CD14-positive monocyte (primary cell): ENCODE data around the gene SLC9A8. TPM values are rescaled to one million over a fixed set of nuclear protein-coding genes. Genes with fewer than 3 reads are reported as not detected.

ENCODE experiments used
- DNase-seq, 3 donors: peaks; one replicate each; pipeline ENCODE4 v3.0.0-alpha.2; 2011 to 2022
- H2AFZ ChIP-seq: 2 replicates; pipeline ENCODE4 v1.6.0; 2012; ENCODE audit warnings: mild to moderate bottlenecking, low read depth, low read length, inconsistent platforms; ENCODE audit not compliant: insufficient read depth, poor library complexity, severe bottlenecking
- H3K27ac ChIP-seq, 2 donors: 1 replicate in 1 of 2; 2 replicates in 1 of 2; pipeline ENCODE4 v1.5.1; 2012 to 2013; ENCODE audit warnings: low read length in 2 of 2, control low read depth in 1 of 2, inconsistent platforms in 1 of 2, low read depth in 1 of 2, mild to moderate bottlenecking in 1 of 2
- H3K27me3 ChIP-seq, 2 donors: one replicate each; pipeline versions ENCODE4 v1.6.0 to v1.6.1; 2011 to 2013; ENCODE audit warnings: low read length in 2 of 2; ENCODE audit not compliant: control insufficient read depth in 2 of 2, insufficient read depth in 2 of 2
- H3K36me3 ChIP-seq, 2 donors: replicated peaks in 1 of 2; 1 replicate in 1 of 2; 2 replicates in 1 of 2; pipeline versions ENCODE4 v1.5.1 to v1.6.1; 2012 to 2013; ENCODE audit warnings: low read length in 2 of 2, control low read depth in 1 of 2, inconsistent platforms in 1 of 2, mild to moderate bottlenecking in 1 of 2; ENCODE audit not compliant: insufficient read depth in 2 of 2, control insufficient read depth in 1 of 2
- H3K4me1 ChIP-seq, 2 donors: 1 replicate in 1 of 2; 2 replicates in 1 of 2; pipeline versions ENCODE4 v1.5.1 to v1.6.1; 2012 to 2013; ENCODE audit warnings: low read length in 2 of 2, control low read depth in 1 of 2, inconsistent platforms in 1 of 2, mild to moderate bottlenecking in 1 of 2, moderate library complexity in 1 of 2; ENCODE audit not compliant: insufficient read depth in 2 of 2, control insufficient read depth in 1 of 2
- H3K4me2 ChIP-seq: replicated peaks from 2 replicates; pipeline ENCODE3; 2012; ENCODE audit warnings: low read length, moderate library complexity, mild to moderate bottlenecking; ENCODE audit not compliant: poor library complexity, severe bottlenecking; ENCODE audit errors: extremely low read depth
- H3K4me3 ChIP-seq, 3 experiments: fragments of 200-600 bp in 1 of 3; sonication (generic) in 1 of 3; replicated peaks in 1 of 3; 1 replicate in 2 of 3; 2 replicates in 1 of 3; pipeline ENCODE4 v1.5.1; 2011 to 2013; ENCODE audit warnings: low read length in 3 of 3, mild to moderate bottlenecking in 3 of 3, control low read depth in 2 of 3, low read depth in 2 of 3, inconsistent platforms in 1 of 3, moderate library complexity in 1 of 3
- H3K79me2 ChIP-seq: 2 replicates; pipeline ENCODE4 v1.6.0; 2012; ENCODE audit warnings: mild to moderate bottlenecking, control low read depth, inconsistent platforms, low read length, moderate library complexity; ENCODE audit not compliant: insufficient read depth
- H3K9ac ChIP-seq: 2 replicates; pipeline ENCODE4 v1.6.0; 2017; ENCODE audit warnings: low read length, mild to moderate bottlenecking; ENCODE audit not compliant: insufficient read depth, poor library complexity, severe bottlenecking
- H3K9me3 ChIP-seq, 2 donors: replicated peaks in 1 of 2; 1 replicate in 1 of 2; 2 replicates in 1 of 2; pipeline versions ENCODE4 v1.5.1 to v1.6.1; 2012 to 2013; ENCODE audit warnings: low read length in 2 of 2, control low read depth in 1 of 2; ENCODE audit not compliant: control insufficient read depth in 1 of 2, insufficient read depth in 1 of 2
- H4K20me1 ChIP-seq: 2 replicates; pipeline ENCODE4 v1.6.0; 2012; ENCODE audit warnings: mild to moderate bottlenecking, low read length, control low read depth, moderate library complexity; ENCODE audit not compliant: insufficient read depth
- H3K27ac Mint-ChIP-seq, 7 donors: one replicate each; pipeline ENCODE4 v1.8.0; 2020; ENCODE audit warnings: mild to moderate bottlenecking in 7 of 7, mixed read lengths in 7 of 7, moderate library complexity in 6 of 7, inconsistent platforms in 2 of 7
- H3K27me3 Mint-ChIP-seq, 3 donors: one replicate each; pipeline ENCODE4 v1.8.0; 2021 to 2022; ENCODE audit warnings: low read depth in 3 of 3, mild to moderate bottlenecking in 3 of 3, mixed read lengths in 3 of 3, moderate library complexity in 3 of 3, inconsistent platforms in 1 of 3
- H3K36me3 Mint-ChIP-seq, 2 donors: one replicate each; pipeline ENCODE4 v1.8.0; 2020; ENCODE audit warnings: mixed read lengths in 2 of 2, inconsistent platforms in 1 of 2, mild to moderate bottlenecking in 1 of 2
- H3K4me1 Mint-ChIP-seq: one replicate; pipeline ENCODE4 v1.8.0; 2020; ENCODE audit warnings: mild to moderate bottlenecking, mixed read lengths
- H3K4me3 Mint-ChIP-seq, 2 donors: one replicate each; pipeline ENCODE4 v1.8.0; 2020; ENCODE audit warnings: mild to moderate bottlenecking in 2 of 2, mixed read lengths in 2 of 2, moderate library complexity in 1 of 2
- H3K9me3 Mint-ChIP-seq, 7 donors: one replicate each; pipeline ENCODE4 v1.8.0; 2020 to 2022; ENCODE audit warnings: mixed read lengths in 7 of 7, mild to moderate bottlenecking in 6 of 7, moderate library complexity in 6 of 7, inconsistent platforms in 2 of 7
- CTCF ChIP-seq: fragments of 200-600 bp; IDR thresholded peaks from one replicate; pipeline ENCODE4 v1.8.0; 2022; ENCODE audit warnings: antibody characterized with exemption, mild to moderate bottlenecking
- WGBS: methylation state at CpG from one replicate; pipeline ENCODE4 v1.1.5; 2013; ENCODE audit warnings: missing lambda C conversion rate; ENCODE audit not compliant: insufficient coverage; 5-methylcytosine and 5-hydroxymethylcytosine counted together
- intact Hi-C, 2 donors: fragments of 100-400 bp; cut with micrococcal nuclease; formaldehyde crosslinking; loops; one replicate each; pipeline versions ENCODE4 v1.15.0 to v1.15.1; 2023
- polyA plus RNA-seq, 3 donors: library from polyadenylated mRNA; depleted of rRNA in 1 of 3; unstranded in 2 of 3; stranded (reverse) in 1 of 3; fragments of 300-500 nt in 2 of 3; fragments of >200 nt in 1 of 3; fragmentation: Illumina TruSeq in 2 of 3; gene quantifications; 1 replicate in 2 of 3; 2 replicates in 1 of 3; pipeline ENCODE4 v1.2.3, GENCODE V29; 2012 to 2021

Gene SLC9A8
- polyA plus RNA-seq, 3 donors = 3.0 to 14.6 (median 3.3) TPM

GRCh38 chr20:49821381-49821780, 8.8 kb downstream of the SLC9A8 start:
- intact Hi-C loops = no loop called here
- H3K27ac Mint-ChIP-seq = peak overlapping the region in 6 of 7 donors; percentile 70 to 88 (median 75)
- peaks cover 48 to 72% of the 10 kb centered on the region in 2 donors for H3K36me3 ChIP-seq
- H3K9me3 ChIP-seq = no peaks in the 10 kb centered on the region
- no peak for DNase-seq
- H3K4me1 ChIP-seq = peaks cover 15 to 27% of the 10 kb centered on the region in 2 donors
- H3K4me3 ChIP-seq = no peak overlapping the region
- peak overlapping the region in 1 of 2 donors; percentile 65 for H3K27ac ChIP-seq
- H3K4me1 Mint-ChIP-seq = peaks cover 31% of the 10 kb centered on the region
- no peak overlapping the region for H2AFZ ChIP-seq
- WGBS = 100% methylated on average over 1 of the region's 2 CpGs
- H3K9me3 Mint-ChIP-seq = no peaks in the 10 kb centered on the region
- H3K79me2 ChIP-seq = peaks cover 43% of the 10 kb centered on the region
- TF ChIP-seq CTCF = no peak
- H3K9ac ChIP-seq = no peak overlapping the region
- no peak overlapping the region for H3K4me3 Mint-ChIP-seq
- peaks cover 10% of the 10 kb centered on the region for H4K20me1 ChIP-seq
- H3K27me3 ChIP-seq = no peaks in the 10 kb centered on the region
- no peak overlapping the region for H3K4me2 ChIP-seq
- H3K27me3 Mint-ChIP-seq = no peaks in the 10 kb centered on the region
- H3K36me3 Mint-ChIP-seq = peaks cover 56 to 75% of the 10 kb centered on the region in 2 donors

- Mint-ChIP-seq H3K4me1 (peaks cover 31% of the 10 kb centered on the region), H3K9me3 (no peaks in the 10 kb centered on the region), H3K27me3 (no peaks in the 10 kb centered on the region), H3K36me3 (peaks cover 57 to 75% of the 10 kb centered on the region in 2 donors), H3K27ac (peak overlapping the region; percentile 70 to 88 (median 76)), H3K4me3 (peak overlapping the region in 1 of 2 donors; percentile 9)
- DNase-seq = peak in 2 of 3 donors; percentile 33 to 34
- Histone ChIP-seq H3K27me3 (no peaks in the 10 kb centered on the region), H2AFZ (no peak overlapping the region), H3K4me3 (peak overlapping the region in 1 of 3 experiments; percentile 10), H3K4me2 (peak overlapping the region; percentile 14), H3K27ac (peak overlapping the region in 1 of 2 donors; percentile 65), H3K9me3 (no peaks in the 10 kb centered on the region), H3K9ac (no peak overlapping the region), H4K20me1 (peaks cover 10% of the 10 kb centered on the region), H3K4me1 (peaks cover 15 to 27% of the 10 kb centered on the region in 2 donors), H3K79me2 (peaks cover 43% of the 10 kb centered on the region), H3K36me3 (peaks cover 49 to 70% of the 10 kb centered on the region in 2 donors)
- TF ChIP-seq CTCF = peak; percentile 23
- intact Hi-C loops = no loop called here
- WGBS = no CpG with 5 or more reads among the region's 2 CpGs
Measured at GRCh38 chr20:49821870-49822331, 9.3 kb downstream of the SLC9A8 start.
